GM23338 (cell line): ENCODE data around the gene ANKFN1. TPM values are rescaled to one million over a fixed set of nuclear protein-coding genes. Genes with fewer than 3 reads are reported as not detected.

Source experiments
- CREB1 ChIP-seq: fragments of 250-450 bp; sonication (Bioruptor Pico); IDR thresholded peaks from 2 replicates; pipeline ENCODE4 v1.5.0; 2020; ENCODE audit warnings: low read depth, mild to moderate bottlenecking, moderate library complexity
- ETS1 ChIP-seq: IDR thresholded peaks from 2 replicates; pipeline ENCODE4 v1.6.1; 2016; ENCODE audit warnings: antibody characterized with exemption
- EZH2phosphoT487 ChIP-seq: fragments of 200-600 bp; sonication (generic); IDR thresholded peaks from one replicate; pipeline ENCODE4 v1.8.1; 2018; ENCODE audit warnings: antibody characterized with exemption; ENCODE audit not compliant: unreplicated experiment
- NANOG ChIP-seq: IDR thresholded peaks from 2 replicates; pipeline ENCODE4 v1.6.1; 2016; ENCODE audit warnings: antibody characterized with exemption, borderline replicate concordance
- POLR2AphosphoS5 ChIP-seq: IDR thresholded peaks from 2 replicates; pipeline ENCODE4 v1.6.1; 2016; ENCODE audit warnings: antibody characterized with exemption, low read depth
- REST ChIP-seq: IDR thresholded peaks from one replicate; pipeline ENCODE4 v1.6.1; 2018; ENCODE audit warnings: antibody characterized with exemption; ENCODE audit not compliant: unreplicated experiment
- ZNF114 ChIP-seq: fragments of 250-450 bp; sonication (Bioruptor Pico); IDR thresholded peaks from 2 replicates; pipeline ENCODE4 v1.5.0; 2020; ENCODE audit warnings: mild to moderate bottlenecking, moderate library complexity
- ZNF331 ChIP-seq: fragments of 250-450 bp; sonication (Bioruptor Pico); IDR thresholded peaks from 2 replicates; pipeline ENCODE4 v1.5.0; 2020; ENCODE audit warnings: low read depth, mild to moderate bottlenecking, moderate library complexity
- ZNF462 ChIP-seq: fragments of 250-450 bp; sonication (Bioruptor Pico); IDR thresholded peaks from 2 replicates; pipeline ENCODE4 v1.5.0; 2020; ENCODE audit warnings: mild to moderate bottlenecking, moderate library complexity
- polyA plus RNA-seq: library from polyadenylated mRNA; unstranded; fragments of >200 nt; fragmentation: Nextera tagmentation; extraction: Ambion mirVana; gene quantifications from 2 replicates; pipeline ENCODE4 v1.2.1, GENCODE V29; 2016
- total RNA-seq: library from RNA; depleted of rRNA; stranded (reverse); fragments of >200 nt; shearing (Covaris generic); gene quantifications from 2 replicates; pipeline ENCODE4 v1.2.3, GENCODE V29; 2014

The ANKFN1 gene
- total and polyA plus RNA-seq, 2 experiments from 2014 or later = not detected

- no peak for TF ChIP-seq ZNF462 (CRISPR knock-in tag)
- no peak for TF ChIP-seq NANOG
- no peak for TF ChIP-seq EZH2phosphoT487
- TF ChIP-seq ETS1 = no peak
- no peak for TF ChIP-seq CREB1 (CRISPR knock-in tag)
- TF ChIP-seq POLR2AphosphoS5 = no peak
- no peak for TF ChIP-seq ZNF114
- no peak for TF ChIP-seq ZNF331 (CRISPR knock-in tag)
- TF ChIP-seq REST = no peak
These were observed 395.4 kb downstream of the ANKFN1 start (continued) for GRCh38 chr17:56548661-56549060.
